PC-3 (cell line): ENCODE data around the gene FAM168A. TPM values are rescaled to one million over a fixed set of nuclear protein-coding genes. Genes with fewer than 3 reads are reported as not detected.

Experiments
- ATAC-seq: fragments of 200-7000 bp; cut with Tn5 transposase; 2 replicates; pipeline ENCODE4 v1.9.1; 2020; ENCODE audit warnings: mild to moderate bottlenecking, moderate library complexity
- BruUV-seq: library from RNA; stranded (reverse); fragments of 400-500 nt; replicated peaks from 2 replicates; lab custom pipeline; 2021; lab: Mats Ljungman, UMichigan
- CTCF ChIA-PET: fragments of 300-600 bp; sonication (Branson Sonifier 250); formaldehyde crosslinking; loops from one replicate; lab custom pipeline; 2022; ENCODE audit warnings: antibody characterized with exemption; lab: Charles Lee
- POLR2A ChIA-PET: fragments of 300-600 bp; sonication (Branson Sonifier 250); formaldehyde crosslinking; loops from one replicate; lab custom pipeline; 2022; ENCODE audit warnings: antibody characterized with exemption; ENCODE audit not compliant: unreplicated experiment; lab: Charles Lee
- DNase-seq: peaks from one replicate; pipeline ENCODE4 v3.0.0-alpha.2; 2015
- H2AFZ ChIP-seq: fragments of 300-600 bp; sonication (generic); 2 replicates; pipeline ENCODE4 v1.6.0; 2016; ENCODE audit warnings: antibody characterized with exemption, low read length
- H3F3A ChIP-seq: fragments of 300-600 bp; sonication (generic); one replicate; pipeline ENCODE4 v1.6.0; 2017; ENCODE audit warnings: antibody characterized with exemption, low read length, control low read depth, mild to moderate bottlenecking; ENCODE audit not compliant: unreplicated experiment
- H3K27ac ChIP-seq: fragments of 300-600 bp; sonication (generic); 2 replicates; pipeline ENCODE4 v1.5.1; 2016; ENCODE audit warnings: mild to moderate bottlenecking, low read length
- H3K27me3 ChIP-seq: fragments of 300-600 bp; sonication (generic); 2 replicates; pipeline ENCODE4 v1.6.1; 2016; ENCODE audit warnings: low read length, mixed read lengths
- H3K36me3 ChIP-seq: fragments of 300-600 bp; sonication (generic); 2 replicates; pipeline ENCODE4 v1.6.1; 2016; ENCODE audit warnings: low read depth, mixed run types, low read length, mixed read lengths
- H3K4me1 ChIP-seq: fragments of 300-600 bp; sonication (generic); 2 replicates; pipeline ENCODE4 v1.5.1; 2016; ENCODE audit warnings: low read length; ENCODE audit not compliant: insufficient read depth
- H3K4me2 ChIP-seq: fragments of 300-600 bp; sonication (generic); 2 replicates; pipeline ENCODE4 v1.6.0; 2016; ENCODE audit warnings: low read length
- H3K4me3 ChIP-seq: fragments of 300-600 bp; sonication (generic); 2 replicates; pipeline ENCODE4 v1.5.1; 2016; ENCODE audit warnings: mild to moderate bottlenecking, low read length, mixed read lengths
- H3K79me2 ChIP-seq: fragments of 300-600 bp; sonication (generic); 2 replicates; pipeline ENCODE4 v1.6.1; 2017; ENCODE audit warnings: low read length, mixed read lengths
- H3K9ac ChIP-seq: fragments of 300-600 bp; sonication (generic); 2 replicates; pipeline ENCODE4 v1.6.0; 2016; ENCODE audit warnings: mild to moderate bottlenecking, low read length
- H3K9me2 ChIP-seq: fragments of 300-600 bp; sonication (generic); replicated peaks from 2 replicates; pipeline ENCODE4 v1.6.1; 2016; ENCODE audit warnings: mixed run types, low read length, mixed read lengths
- H3K9me3 ChIP-seq: fragments of 300-600 bp; sonication (generic); 2 replicates; pipeline ENCODE4 v1.6.1; 2016; ENCODE audit warnings: low read length, mixed read lengths
- H4K20me1 ChIP-seq: fragments of 300-600 bp; sonication (generic); 2 replicates; pipeline ENCODE4 v1.6.1; 2016; ENCODE audit warnings: low read length, mixed read lengths
- CTCF ChIP-seq: fragments of 300-600 bp; sonication (generic); conservative IDR thresholded peaks from 2 replicates; pipeline ENCODE4 v1.5.1; 2017; ENCODE audit warnings: antibody characterized with exemption, low read depth, mild to moderate bottlenecking, low read length
- EZH2 ChIP-seq: fragments of 300-600 bp; sonication (generic); IDR thresholded peaks from one replicate; pipeline ENCODE4 v1.6.1; 2017; ENCODE audit warnings: antibody characterized with exemption, mild to moderate bottlenecking, low read length; ENCODE audit not compliant: unreplicated experiment
- EZH2phosphoT487 ChIP-seq: fragments of 300-600 bp; sonication (generic); IDR thresholded peaks from 2 replicates; pipeline ENCODE4 v1.6.1; 2018; ENCODE audit warnings: mild to moderate bottlenecking, antibody characterized with exemption, low read length, borderline replicate concordance
- intact Hi-C: fragments of 100-400 bp; cut with micrococcal nuclease; formaldehyde crosslinking; loops from 2 replicates; pipeline ENCODE4 v1.9.0; 2023
- total RNA-seq: library from RNA; depleted of rRNA; stranded (reverse); fragments of >200 nt; gene quantifications from 2 replicates; pipeline ENCODE4 v1.2.3, GENCODE V29; 2014

The FAM168A gene
- total RNA-seq, 1 experiment from 2014 or later: 24.5 TPM

- CTCF ChIA-PET: no interaction called here
Measured at GRCh38 chr11:73510877-73511276, 87.0 kb downstream of the FAM168A start.

GRCh38 chr11:73510106-73510505, 87.8 kb downstream of the FAM168A start:
- POLR2A ChIA-PET: no interaction called here
- H3K9me2 ChIP-seq: no peaks in the 10 kb centered on the region
- no peaks in the 10 kb centered on the region for H3K9me3 ChIP-seq
- ATAC-seq (no peak), DNase-seq (no peak)
- peaks cover 19% of the 10 kb centered on the region for H3K4me1 ChIP-seq
- H3K4me3 ChIP-seq: no peak overlapping the region
- intact Hi-C loops: no loop called here
- BruUV-seq: no TSS peak
- H3K27me3 ChIP-seq: no peaks in the 10 kb centered on the region
- no peaks in the 10 kb centered on the region for H3K36me3 ChIP-seq
- no peak for TF ChIP-seq EZH2
- TF ChIP-seq EZH2phosphoT487: no peak
- no peak for TF ChIP-seq CTCF
- H3F3A ChIP-seq: no peaks in the 10 kb centered on the region
- no peaks in the 10 kb centered on the region for H4K20me1 ChIP-seq
- no peak overlapping the region for H2AFZ ChIP-seq
- H3K9ac ChIP-seq: no peak overlapping the region; the same call in 1 of the 2 replicates
- no peak overlapping the region for H3K27ac ChIP-seq
- H3K79me2 ChIP-seq: no peaks in the 10 kb centered on the region
- no peak overlapping the region for H3K4me2 ChIP-seq
- CTCF ChIA-PET: no interaction called here

More at GRCh38 chr11:73510877-73511276, 87.0 kb downstream of the FAM168A start:
- H3K27me3 ChIP-seq: no peaks in the 10 kb centered on the region
- no peak for ATAC-seq
- no peak for DNase-seq
- POLR2A ChIA-PET: no interaction called here
- H4K20me1 ChIP-seq: no peaks in the 10 kb centered on the region
- no peaks in the 10 kb centered on the region for H3K9me3 ChIP-seq
- H3K4me1 ChIP-seq: peaks cover 19% of the 10 kb centered on the region
- intact Hi-C loops: no loop called here
- H3K9ac ChIP-seq: no peak overlapping the region
- no peak overlapping the region for H3K4me3 ChIP-seq
- TF ChIP-seq EZH2 (no peak), EZH2phosphoT487 (no peak), CTCF (no peak)
- H3F3A ChIP-seq: no peaks in the 10 kb centered on the region
- no peaks in the 10 kb centered on the region for H3K79me2 ChIP-seq
- H3K4me2 ChIP-seq: no peak overlapping the region
- no peaks in the 10 kb centered on the region for H3K36me3 ChIP-seq
- no peak overlapping the region for H3K27ac ChIP-seq
- no TSS peak for BruUV-seq
- no peak overlapping the region for H2AFZ ChIP-seq
- H3K9me2 ChIP-seq: no peaks in the 10 kb centered on the region

GRCh38 chr11:73509188-73509587, 88.7 kb downstream of the FAM168A start:
- no peak overlapping the region for H3K4me3 ChIP-seq
- H3K79me2 ChIP-seq: no peaks in the 10 kb centered on the region
- peak; percentile 81 for ATAC-seq
- H3K4me2 ChIP-seq: peak overlapping the region; percentile 11; the same call in 1 of the 2 replicates
- intact Hi-C loops: no loop called here
- H4K20me1 ChIP-seq: no peaks in the 10 kb centered on the region
- TF ChIP-seq EZH2 (no peak), EZH2phosphoT487 (no peak), CTCF (no peak)
- H3K9me3 ChIP-seq: no peaks in the 10 kb centered on the region
- ChIA-PET POLR2A (no interaction called here), CTCF (no interaction called here)
- no peaks in the 10 kb centered on the region for H3K36me3 ChIP-seq
- no peaks in the 10 kb centered on the region for H3K9me2 ChIP-seq
- peak; percentile 64 for DNase-seq
- peak overlapping the region; percentile 64 for H3K27ac ChIP-seq
- no TSS peak for BruUV-seq
- peaks cover 19% of the 10 kb centered on the region for H3K4me1 ChIP-seq
- H2AFZ ChIP-seq: no peak overlapping the region
- H3F3A ChIP-seq: no peaks in the 10 kb centered on the region
- H3K9ac ChIP-seq: peak overlapping the region; percentile 24; the same call in 1 of the 2 replicates
- H3K27me3 ChIP-seq: no peaks in the 10 kb centered on the region
